ENCODE results near the gene PARP11.

Gene PARP11

GRCh38 chr12:3872800-3873636, at the start of gene PARP11:
PARP11 (minus strand) TSS chr12:3873399; CDS start chr12:3873229, 170 bp downstream.
- peak; percentile 96 for DNase-seq

- no peak for DNase-seq
Observed at GRCh38 chr12:3922033-3922432, 48.8 kb upstream of the PARP11 start.

GRCh38 chr12:3921526-3921925, 48.3 kb upstream of the PARP11 start:
- DNase-seq = no peak

- DNase-seq = no peak
Observed at GRCh38 chr12:3921151-3921471, 47.9 kb upstream of the PARP11 start.

- no peak for DNase-seq
Observed at GRCh38 chr12:3920351-3921150, 47.4 kb upstream of the PARP11 start.

GRCh38 chr12:3913278-3913677, 40.1 kb upstream of the PARP11 start:
- no peak for DNase-seq

GRCh38 chr12:3912863-3913262, 39.7 kb upstream of the PARP11 start:
- DNase-seq = no peak

- no peak for DNase-seq
Observed at GRCh38 chr12:3911409-3911808, 38.2 kb upstream of the PARP11 start.

- DNase-seq = no peak
Observed at GRCh38 chr12:3905664-3906063, 32.5 kb upstream of the PARP11 start.

GRCh38 chr12:3904999-3905398, 31.8 kb upstream of the PARP11 start:
- DNase-seq = no peak

- DNase-seq = no peak
Observed at GRCh38 chr12:3902921-3903320, 29.7 kb upstream of the PARP11 start.

- no peak for DNase-seq
Observed at GRCh38 chr12:3901116-3901515, 27.9 kb upstream of the PARP11 start.

- DNase-seq = no peak
Observed at GRCh38 chr12:3898756-3899155, 25.6 kb upstream of the PARP11 start.

- DNase-seq = no peak
Observed at GRCh38 chr12:3897371-3897971, 24.3 kb upstream of the PARP11 start.

- DNase-seq = peak; percentile 6
Observed at GRCh38 chr12:3896801-3897351, 23.7 kb upstream of the PARP11 start.

- no peak for DNase-seq
Observed at GRCh38 chr12:3896356-3896755, 23.2 kb upstream of the PARP11 start.

- no peak for DNase-seq
Observed at GRCh38 chr12:3892631-3893030, 19.4 kb upstream of the PARP11 start.

GRCh38 chr12:3891201-3891600, 18.0 kb upstream of the PARP11 start:
- no peak for DNase-seq

GRCh38 chr12:3888659-3889058, 15.5 kb upstream of the PARP11 start:
- no peak for DNase-seq

GRCh38 chr12:3885277-3886094, 12.3 kb upstream of the PARP11 start:
- DNase-seq = peak; percentile 44

- DNase-seq = no peak
Observed at GRCh38 chr12:3884671-3885070, 11.5 kb upstream of the PARP11 start.

GRCh38 chr12:3882896-3883564, 9.8 kb upstream of the PARP11 start:
- DNase-seq = peak; percentile 10
